Left lung (tissue), 14 donors: ENCODE data around the gene AVPR2. TPM values are rescaled to one million over a fixed set of nuclear protein-coding genes. Genes with fewer than 3 reads are reported as not detected.
A peak's percentile ranks its signal among the peaks of the same experiment; 100 is the strongest.

ENCODE experiments used
- ATAC-seq: fragments of 200-7000 bp; cut with Tn5 transposase; one replicate; pipeline ENCODE4 v1.9.1; 2020; ENCODE audit warnings: moderate library complexity
- DNase-seq, 4 donors: peaks; one replicate each; pipeline ENCODE4 v3.0.0-alpha.2; 2013 to 2020
- H3K27ac ChIP-seq, 2 donors: fragments of 200-600 bp; sonication (generic) in 1 of 2; one replicate each; pipeline versions ENCODE4 v1.5.0 to v1.8.0; 2020 to 2021
- H3K27me3 ChIP-seq, 2 donors: fragments of 200-600 bp; sonication (generic) in 1 of 2; one replicate each; pipeline versions ENCODE4 v1.5.0 to v1.8.0; 2020 to 2021
- H3K36me3 ChIP-seq, 2 donors: fragments of 200-600 bp; sonication (generic) in 1 of 2; one replicate each; pipeline versions ENCODE4 v1.5.0 to v1.8.0; 2020 to 2021
- H3K4me1 ChIP-seq, 2 donors: fragments of 200-600 bp; one replicate each; pipeline ENCODE4 v1.8.0; 2021
- H3K4me3 ChIP-seq, 2 donors: fragments of 200-600 bp; sonication (generic) in 1 of 2; one replicate each; pipeline versions ENCODE4 v1.5.0 to v1.8.0; 2020 to 2021; ENCODE audit warnings: mild to moderate bottlenecking in 1 of 2
- H3K9me3 ChIP-seq, 2 donors: fragments of 200-600 bp; sonication (generic) in 1 of 2; one replicate each; pipeline versions ENCODE4 v1.5.0 to v1.8.0; 2020 to 2021
- CTCF ChIP-seq, 2 donors: fragments of 200-600 bp; sonication (generic) in 1 of 2; IDR thresholded peaks; one replicate each; pipeline versions ENCODE4 v1.5.0 to v1.8.0; 2021; ENCODE audit warnings: antibody characterized with exemption in 2 of 2
- intact Hi-C, 2 donors: fragments of 100-400 bp; cut with DNase I; formaldehyde crosslinking; loops; one replicate each; pipeline versions ENCODE4 v1.11.2 to v1.14.2; 2022
- long read RNA-seq, 12 donors: library from polyadenylated mRNA in 2 of 12; unstranded in 2 of 12; transcript quantifications; one replicate each; pipeline ENCODE4 v2.0.0 and lab custom pipeline, GENCODE V29; 2019 to 2026
- polyA plus RNA-seq, 6 donors: library from polyadenylated mRNA; unstranded; fragments of 120-200 nt; gene quantifications; one replicate each; pipeline ENCODE4 v1.2.1, GENCODE V29; 2013; ENCODE audit not compliant: insufficient read length in 6 of 6
- total RNA-seq, 2 donors: library from RNA; stranded (reverse); fragmentation: NEBNext Ultra II Directional; extraction: Animal tissue kit (Norgen Biotek cat#: 25700); gene quantifications; one replicate each; pipeline ENCODE4 v1.2.1, GENCODE V29; 2021
- donor health status: DM: no; HTN: yes; CAD: no.
- donor health status: DM: no; HTN: no; CAD: no.

The AVPR2 gene
- total RNA-seq (1 to 10 TPM in 1 of 2 donors, under 1 TPM in 1; 0.87 to 1.3 TPM), polyA plus RNA-seq (under 1 TPM; 0.52 to 0.86 (median 0.82) TPM)
- long read RNA-seq, donor 1, partial matches to known transcripts, result 0 of 1 reads
- long read RNA-seq, donor 1, other reads (novel, unspliced or antisense), result 0 of 1 reads
- long read RNA-seq, donor 2, partial matches to known transcripts, result 0 of 1 reads
- long read RNA-seq, donor 2, other reads (novel, unspliced or antisense), result 0 of 1 reads
- long read RNA-seq, donor 3, partial matches to known transcripts, result 0 of 1 reads
- long read RNA-seq, donor 3, other reads (novel, unspliced or antisense), result 0 of 1 reads
- long read RNA-seq, donor 4, partial matches to known transcripts, result 0 of 2 reads
- long read RNA-seq, donor 4, other reads (novel, unspliced or antisense), result 2 of 2 reads
- long read RNA-seq, donor 5, result 0 reads
- long read RNA-seq, donor 6, partial matches to known transcripts, result 0 of 3 reads
- long read RNA-seq, donor 6, other reads (novel, unspliced or antisense), result 0 of 3 reads
- long read RNA-seq, donor 7, result 0 reads
- long read RNA-seq, donor 8, result 0 reads
- long read RNA-seq, donor 9, result 0 reads
- long read RNA-seq, donor 10, partial matches to known transcripts, result 0 of 4 reads
- long read RNA-seq, donor 10, other reads (novel, unspliced or antisense), result 0 of 4 reads
- long read RNA-seq, donor 11, result 0 reads
- long read RNA-seq, donor 12, result 0 reads

GRCh38 chrX:153903991-153904957 is at the start of gene AVPR2:
TSS of gene AVPR2 (plus strand) at chrX:153904673. CDS start at chrX:153905146, 473 bp downstream.
- peaks cover 0 to 24% of the 10 kb centered on the region in 2 donors for H3K36me3 ChIP-seq
- DNase-seq (no peak), ATAC-seq (no peak)
- H3K4me1 ChIP-seq, result peaks cover 0 to 32% of the 10 kb centered on the region in 2 donors
- H3K4me3 ChIP-seq, result no peak within 1 kb of the TSS
- peak within 1 kb of the TSS in 1 of 2 donors; percentile 37 for H3K27ac ChIP-seq
- intact Hi-C loops, result no loop called here
- no peaks in the 10 kb centered on the region for H3K9me3 ChIP-seq
- H3K27me3 ChIP-seq, result no peaks in the 10 kb centered on the region
- TF ChIP-seq CTCF (IDR thresholded peaks at IDR 0.05), result no peak

DNA sequence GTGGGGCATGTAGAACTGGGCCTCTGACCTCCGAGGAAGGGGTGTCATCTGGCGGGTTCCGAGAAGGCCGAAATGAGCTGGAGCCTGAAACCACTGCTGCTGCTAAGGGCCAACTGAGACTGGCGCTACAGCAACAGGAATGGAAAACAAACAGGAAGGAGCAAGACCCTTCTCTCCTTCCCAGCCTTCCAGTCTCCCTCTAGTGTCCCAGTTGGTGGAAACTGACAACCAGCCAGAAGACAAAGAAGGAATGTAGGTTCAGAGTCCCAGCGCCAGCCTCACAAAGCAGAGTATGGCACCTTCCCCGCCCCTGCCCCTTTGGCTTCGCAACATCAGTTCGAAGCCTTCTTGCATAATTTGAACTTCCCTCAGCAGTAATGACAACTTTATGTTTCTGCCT is 49.8 kb upstream of the AVPR2 start:
- intact Hi-C loops, result no loop called here
- ATAC-seq, result no peak
- H3K4me1 ChIP-seq, result no peaks in the 10 kb centered on the region
- no peak for DNase-seq
- H3K36me3 ChIP-seq, result no peaks in the 10 kb centered on the region
- no peak overlapping the region for H3K27ac ChIP-seq
- no peaks in the 10 kb centered on the region for H3K9me3 ChIP-seq
- H3K4me3 ChIP-seq, result no peak overlapping the region
- peaks cover 0 to 7% of the 10 kb centered on the region in 2 donors for H3K27me3 ChIP-seq
- TF ChIP-seq CTCF (IDR thresholded peaks at IDR 0.05), result no peak

- Histone ChIP-seq H3K4me3 (no peak overlapping the region), H3K4me1 (no peaks in the 10 kb centered on the region), H3K36me3 (no peaks in the 10 kb centered on the region), H3K27ac (no peak overlapping the region), H3K9me3 (no peaks in the 10 kb centered on the region), H3K27me3 (peaks cover 0 to 13% of the 10 kb centered on the region in 2 donors)
- TF ChIP-seq CTCF (IDR thresholded peaks at IDR 0.05), result no peak
- intact Hi-C loops, result no loop called here
- no peak for ATAC-seq
- DNase-seq, result no peak
Measured at GRCh38 chrX:153857348-153857903, 47.0 kb upstream of the AVPR2 start.

DNA sequence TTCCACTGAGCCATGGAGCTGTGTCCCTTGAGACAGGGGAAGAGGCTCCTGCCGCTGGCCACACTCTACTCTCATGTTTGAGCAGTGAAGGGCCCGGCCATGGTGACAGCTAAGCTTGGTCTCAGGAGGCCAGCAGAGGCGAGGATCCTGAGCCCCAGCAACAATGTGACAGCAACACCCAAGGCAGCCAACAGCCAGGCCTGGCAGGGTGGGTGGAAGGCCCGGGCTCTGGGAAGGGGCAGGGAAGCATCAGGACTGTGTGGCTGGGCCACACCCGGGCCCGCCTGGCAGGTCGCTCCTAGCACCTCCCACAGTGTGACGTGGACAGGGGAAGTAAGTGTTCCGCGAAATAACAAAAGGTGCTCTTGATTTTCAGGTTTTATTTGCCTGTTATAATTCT is 43.3 kb upstream of the AVPR2 start:
- H3K4me1 ChIP-seq, result no peaks in the 10 kb centered on the region
- TF ChIP-seq CTCF (IDR thresholded peaks at IDR 0.05), result no peak
- peaks cover 0 to 28% of the 10 kb centered on the region in 2 donors for H3K27me3 ChIP-seq
- H3K4me3 ChIP-seq, result no peak overlapping the region
- DNase-seq, result peak in 1 of 4 donors; percentile 10
- no peaks in the 10 kb centered on the region for H3K36me3 ChIP-seq
- H3K27ac ChIP-seq, result no peak overlapping the region
- intact Hi-C loops, result no loop called here
- no peaks in the 10 kb centered on the region for H3K9me3 ChIP-seq
- no peak for ATAC-seq
